DMS79 (cell line): Measurements from ENCODE around the gene IKBKG.
"Not testable (repeated sequence)": the region's sequence is repeated elsewhere in the genome, so short reads cannot be mapped to it uniquely, and the experiment has no call there.

Source experiments
- DNase-seq: peaks from one replicate; lab custom pipeline; 2025; lab: John Stamatoyannopoulos, UW

Gene IKBKG

GRCh38 chrX:154547245-154548027 lies at the start of gene IKBKG:
Gene IKBKG, plus strand, starts transcription at chrX:154547620. Its CDS starts 4,383 bp downstream, at chrX:154552003.
- peak; percentile 69 for DNase-seq

GRCh38 chrX:154501423-154501822 lies 46.0 kb upstream of the IKBKG start:
- DNase-seq: not testable (repeated sequence)

GRCh38 chrX:154502098-154502497 lies 45.3 kb upstream of the IKBKG start:
- DNase-seq: no peak

GRCh38 chrX:154502989-154503388 lies 44.4 kb upstream of the IKBKG start:
- no peak for DNase-seq

- no peak for DNase-seq
Measured at GRCh38 chrX:154505734-154506133, 41.7 kb upstream of the IKBKG start.

- DNase-seq: no peak
Measured at GRCh38 chrX:154506483-154507332, 40.7 kb upstream of the IKBKG start.

GRCh38 chrX:154507673-154508383 lies 39.6 kb upstream of the IKBKG start:
- no peak for DNase-seq

GRCh38 chrX:154508384-154508745 lies 39.1 kb upstream of the IKBKG start:
- no peak for DNase-seq

GRCh38 chrX:154509455-154509854 lies 38.0 kb upstream of the IKBKG start:
- no peak for DNase-seq

GRCh38 chrX:154511761-154512160 lies 35.7 kb upstream of the IKBKG start:
- DNase-seq: no peak

- no peak for DNase-seq
Measured at GRCh38 chrX:154512879-154513553, 34.4 kb upstream of the IKBKG start.

- no peak for DNase-seq
Measured at GRCh38 chrX:154513716-154514115, 33.7 kb upstream of the IKBKG start.

- no peak for DNase-seq
Measured at GRCh38 chrX:154515090-154515965, 32.1 kb upstream of the IKBKG start.

GRCh38 chrX:154515966-154516655 lies 31.3 kb upstream of the IKBKG start, which contains the start of gene FAM3A:
Gene FAM3A, minus strand, starts transcription at chrX:154516232. Its CDS starts 460 bp downstream, at chrX:154515772.
- DNase-seq: peak; percentile 52

- no peak for DNase-seq
Measured at GRCh38 chrX:154516656-154517100, 30.7 kb upstream of the IKBKG start.

- no peak for DNase-seq
Measured at GRCh38 chrX:154517101-154517781, 30.2 kb upstream of the IKBKG start.

- DNase-seq: no peak
Measured at GRCh38 chrX:154519389-154519788, 28.0 kb upstream of the IKBKG start.

- DNase-seq: no peak
Measured at GRCh38 chrX:154525606-154526490, 21.6 kb upstream of the IKBKG start.
